IMR-90 (cell line): Measurements from ENCODE around the gene PCED1B.

Experiments
- BHLHE40 ChIP-seq: fragments of 150-350 bp; IDR thresholded peaks from 2 replicates; pipeline ENCODE4 v1.6.1; 2016; ENCODE audit warnings: mild to moderate bottlenecking, low read depth, low read length
- CEBPB ChIP-seq: IDR thresholded peaks from 2 replicates; pipeline ENCODE4 v1.6.1; 2012; ENCODE audit warnings: low read depth, low read length, improper control_type of control experiment
- CTCF ChIP-seq: conservative IDR thresholded peaks from 2 replicates; pipeline ENCODE4 v1.5.1; 2012; ENCODE audit warnings: mild to moderate bottlenecking, low read depth, low read length, improper control_type of control experiment
- POLR2A ChIP-seq: IDR thresholded peaks from 2 replicates; pipeline ENCODE4 v1.6.1; 2012; ENCODE audit warnings: mild to moderate bottlenecking, low read depth, low read length
- RFX5 ChIP-seq: IDR thresholded peaks from 2 replicates; pipeline ENCODE4 v1.8.0; 2012; ENCODE audit warnings: low read depth, mild to moderate bottlenecking, low read length, moderate library complexity

- TF ChIP-seq CTCF (no peak), BHLHE40 (no peak), POLR2A (no peak), RFX5 (no peak), CEBPB (no peak)
Measured at GRCh38 chr12:47265391-47265790, 186.0 kb downstream of the PCED1B start.
